ENCODE data around the gene BCHE.

BCHE gene

DNA sequence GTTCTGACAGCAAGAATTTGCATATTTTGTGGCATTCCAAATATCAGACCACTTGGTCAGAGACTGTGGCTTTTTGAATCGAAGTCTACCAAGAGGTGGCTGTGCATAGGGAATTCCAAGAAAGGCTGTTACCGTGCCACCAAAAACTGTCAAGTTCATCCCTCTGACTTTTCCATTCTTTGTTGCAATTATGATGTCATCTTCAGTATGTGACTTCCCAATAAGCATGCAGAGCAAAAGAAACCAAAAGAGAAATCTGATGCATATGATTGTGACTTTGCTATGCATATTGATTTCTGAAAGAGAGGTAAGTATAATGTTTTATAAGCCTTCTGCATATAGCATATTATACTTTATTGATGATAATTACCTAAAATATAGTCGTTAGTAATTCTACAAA, 6.5 kb downstream of the BCHE start:
- TF ChIP-seq POLR2A (IDR thresholded peaks at IDR 0.05; ENCODE audit: extremely low read depth, insufficient read length): no peak
- no peak for TF ChIP-seq MYC (IDR thresholded peaks at IDR 0.05; ENCODE audit: low read depth, low read length)
- TF ChIP-seq, protein P1, sequence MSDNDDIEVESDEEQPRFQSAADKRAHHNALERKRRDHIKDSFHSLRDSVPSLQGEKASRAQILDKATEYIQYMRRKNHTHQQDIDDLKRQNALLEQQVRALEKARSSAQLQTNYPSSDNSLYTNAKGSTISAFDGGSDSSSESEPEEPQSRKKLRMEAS (IDR thresholded peaks at IDR 0.05; ENCODE audit: low read depth, low read length): no peak
- TF ChIP-seq, protein P2, sequence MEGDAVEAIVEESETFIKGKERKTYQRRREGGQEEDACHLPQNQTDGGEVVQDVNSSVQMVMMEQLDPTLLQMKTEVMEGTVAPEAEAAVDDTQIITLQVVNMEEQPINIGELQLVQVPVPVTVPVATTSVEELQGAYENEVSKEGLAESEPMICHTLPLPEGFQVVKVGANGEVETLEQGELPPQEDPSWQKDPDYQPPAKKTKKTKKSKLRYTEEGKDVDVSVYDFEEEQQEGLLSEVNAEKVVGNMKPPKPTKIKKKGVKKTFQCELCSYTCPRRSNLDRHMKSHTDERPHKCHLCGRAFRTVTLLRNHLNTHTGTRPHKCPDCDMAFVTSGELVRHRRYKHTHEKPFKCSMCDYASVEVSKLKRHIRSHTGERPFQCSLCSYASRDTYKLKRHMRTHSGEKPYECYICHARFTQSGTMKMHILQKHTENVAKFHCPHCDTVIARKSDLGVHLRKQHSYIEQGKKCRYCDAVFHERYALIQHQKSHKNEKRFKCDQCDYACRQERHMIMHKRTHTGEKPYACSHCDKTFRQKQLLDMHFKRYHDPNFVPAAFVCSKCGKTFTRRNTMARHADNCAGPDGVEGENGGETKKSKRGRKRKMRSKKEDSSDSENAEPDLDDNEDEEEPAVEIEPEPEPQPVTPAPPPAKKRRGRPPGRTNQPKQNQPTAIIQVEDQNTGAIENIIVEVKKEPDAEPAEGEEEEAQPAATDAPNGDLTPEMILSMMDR (IDR thresholded peaks at IDR 0.05; ENCODE audit: low read depth, low read length): no peak
- DNase-seq (ENCODE audit: low read depth): no peak

GRCh38 chr3:165827883-165828282, 9.3 kb downstream of the BCHE start:
- no peak overlapping the region for H3K4me3 ChIP-seq (ENCODE audit: low read depth, low read length)
- no peak for DNase-seq (ENCODE audit: low read depth)
- TF ChIP-seq MYC (IDR thresholded peaks at IDR 0.05; ENCODE audit: low read depth, low read length) (no peak), POLR2A (IDR thresholded peaks at IDR 0.05; ENCODE audit: extremely low read depth, insufficient read length) (no peak)
- TF ChIP-seq, protein P1 (IDR thresholded peaks at IDR 0.05; ENCODE audit: low read depth, low read length): no peak
- TF ChIP-seq, protein P2 (IDR thresholded peaks at IDR 0.05; ENCODE audit: low read depth, low read length): no peak

More for the DNA sequence above, 6.5 kb downstream of the BCHE start:
- no peak overlapping the region for H3K4me3 ChIP-seq (ENCODE audit: low read depth, low read length)

GRCh38 chr3:165827233-165827632, 10.0 kb downstream of the BCHE start:
- TF ChIP-seq, protein P1 (IDR thresholded peaks at IDR 0.05; ENCODE audit: low read depth, low read length): no peak
- TF ChIP-seq, protein P2 (IDR thresholded peaks at IDR 0.05; ENCODE audit: low read depth, low read length): no peak
- no peak for TF ChIP-seq POLR2A (IDR thresholded peaks at IDR 0.05; ENCODE audit: extremely low read depth, insufficient read length)
- TF ChIP-seq MYC (IDR thresholded peaks at IDR 0.05; ENCODE audit: low read depth, low read length): no peak
- no peak for DNase-seq (ENCODE audit: low read depth)
- H3K4me3 ChIP-seq (ENCODE audit: low read depth, low read length): no peak overlapping the region

DNA sequence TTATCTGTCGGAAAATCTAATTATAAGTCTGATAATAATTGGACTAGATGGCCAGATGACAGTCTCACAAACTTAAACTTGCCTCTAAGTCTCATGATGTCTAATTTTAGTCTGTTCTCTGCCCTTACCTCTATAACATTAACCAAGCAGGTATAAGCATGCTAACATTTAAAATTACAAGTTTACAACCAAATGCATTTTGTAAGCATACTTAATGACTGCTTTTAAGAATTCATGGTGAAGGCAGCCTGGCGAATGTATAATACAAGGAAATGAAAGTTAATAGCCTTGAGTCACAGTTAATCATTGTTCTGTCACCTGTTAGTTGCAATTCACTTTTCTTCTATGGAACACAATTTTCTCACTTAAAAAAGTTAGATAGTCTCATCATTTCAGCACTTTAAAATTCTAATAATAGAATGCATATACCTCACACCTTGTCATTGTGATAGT, 16.5 kb downstream of the BCHE start:
- DNase-seq (ENCODE audit: low read depth): no peak
- no peak overlapping the region for H3K4me3 ChIP-seq (ENCODE audit: low read depth, low read length)
- TF ChIP-seq, protein P1 (IDR thresholded peaks at IDR 0.05; ENCODE audit: low read depth, low read length): no peak
- TF ChIP-seq POLR2A (IDR thresholded peaks at IDR 0.05; ENCODE audit: extremely low read depth, insufficient read length): no peak
- TF ChIP-seq MYC (IDR thresholded peaks at IDR 0.05; ENCODE audit: low read depth, low read length): no peak
- TF ChIP-seq, protein P2 (IDR thresholded peaks at IDR 0.05; ENCODE audit: low read depth, low read length): no peak

GRCh38 chr3:165817160-165817709, 20.0 kb downstream of the BCHE start:
- H3K4me3 ChIP-seq (ENCODE audit: low read depth, low read length): no peak overlapping the region
- no peak for DNase-seq (ENCODE audit: low read depth)
- TF ChIP-seq MYC (IDR thresholded peaks at IDR 0.05; ENCODE audit: low read depth, low read length): no peak
- no peak for TF ChIP-seq POLR2A (IDR thresholded peaks at IDR 0.05; ENCODE audit: extremely low read depth, insufficient read length)
- TF ChIP-seq, protein P1 (IDR thresholded peaks at IDR 0.05; ENCODE audit: low read depth, low read length): no peak
- TF ChIP-seq, protein P2 (IDR thresholded peaks at IDR 0.05; ENCODE audit: low read depth, low read length): no peak

All from NB4 (cell line).